ENCODE measurements around the gene SUPT5H.

SUPT5H gene

DNA sequence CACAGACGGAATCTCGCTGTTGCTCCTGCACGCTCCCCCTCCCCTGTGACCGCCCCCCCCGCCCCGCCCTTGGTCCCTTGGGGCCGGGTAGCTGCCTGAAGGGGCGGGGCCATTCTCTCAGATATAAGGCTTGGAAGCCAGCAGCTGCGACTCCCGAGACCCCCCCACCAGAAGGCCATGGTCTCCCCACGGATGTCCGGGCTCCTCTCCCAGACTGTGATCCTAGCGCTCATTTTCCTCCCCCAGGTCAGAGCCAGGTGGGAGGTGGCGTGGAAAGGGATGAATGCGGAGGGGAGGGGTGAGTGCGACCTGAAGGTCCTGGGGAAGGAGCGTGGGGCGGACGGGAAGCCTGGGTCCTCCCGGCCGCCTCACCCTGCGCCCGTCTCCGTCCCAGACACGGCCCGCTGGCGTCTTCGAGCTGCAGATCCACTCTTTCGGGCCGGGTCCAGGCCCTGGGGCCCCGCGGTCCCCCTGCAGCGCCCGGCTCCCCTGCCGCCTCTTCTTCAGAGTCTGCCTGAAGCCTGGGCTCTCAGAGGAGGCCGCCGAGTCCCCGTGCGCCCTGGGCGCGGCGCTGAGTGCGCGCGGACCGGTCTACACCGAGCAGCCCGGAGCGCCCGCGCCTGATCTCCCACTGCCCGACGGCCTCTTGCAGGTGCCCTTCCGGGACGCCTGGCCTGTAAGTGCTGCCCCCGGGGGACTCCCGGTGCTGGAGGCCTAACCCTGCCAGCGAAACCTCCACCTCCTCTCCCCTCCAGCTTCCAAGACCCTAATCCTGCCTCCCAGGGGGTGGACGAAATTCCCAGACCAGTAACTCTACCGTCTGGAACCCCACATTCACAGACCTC is 53.6 kb downstream of the SUPT5H start, which contains the start of gene DLL3:
Gene DLL3 (plus strand): TSS at position 150 of the 845 bp plus-strand sequence. CDS start 28 bp downstream, at position 178.
- peak; percentile 75 for DNase-seq

DNA sequence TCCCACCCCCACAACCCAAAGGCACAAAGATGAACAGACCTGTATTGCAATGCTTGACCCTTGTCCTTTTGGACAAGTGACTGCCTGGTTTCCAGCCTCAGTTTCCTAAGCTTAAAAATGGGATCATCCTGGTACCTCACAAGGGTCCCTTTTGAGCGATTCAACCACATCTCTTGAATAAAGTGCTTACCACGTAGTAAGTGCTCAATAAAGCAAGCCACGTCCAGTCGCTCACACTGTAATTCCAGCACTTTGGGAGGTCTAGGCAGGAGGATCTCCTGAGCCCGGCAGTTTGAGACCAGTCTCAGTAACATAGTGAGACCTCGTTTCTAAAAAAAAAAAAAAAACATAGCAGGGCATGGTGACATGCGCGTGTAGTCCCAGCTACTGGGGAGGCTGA is 54.5 kb downstream of the SUPT5H start:
- no peak for DNase-seq

DNA sequence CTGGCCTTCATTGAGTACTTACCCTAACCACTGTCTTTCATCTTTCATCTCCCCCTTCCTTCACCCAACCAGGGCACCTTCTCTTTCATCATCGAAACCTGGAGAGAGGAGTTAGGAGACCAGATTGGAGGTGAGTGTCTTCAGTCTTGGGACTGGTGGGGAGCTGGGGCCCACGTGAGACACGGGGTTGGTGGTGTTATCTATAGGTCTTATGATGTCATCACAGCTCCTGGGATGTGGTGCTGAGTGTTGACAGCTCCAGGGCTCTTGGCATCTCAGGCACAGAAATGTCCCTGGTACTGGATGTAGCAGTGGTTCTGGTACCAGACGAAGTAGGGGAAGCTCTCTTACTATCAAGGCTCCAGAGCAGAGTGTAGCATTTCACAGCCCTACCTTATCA is 55.2 kb downstream of the SUPT5H start:
- no peak for DNase-seq

GRCh38 chr19:39501340-39501739 is 56.0 kb downstream of the SUPT5H start:
- DNase-seq = no peak

- no peak for DNase-seq
Measured at GRCh38 chr19:39502640-39503417, 57.4 kb downstream of the SUPT5H start.

GRCh38 chr19:39506598-39506943 is 61.2 kb downstream of the SUPT5H start:
- DNase-seq = no peak

- peak; percentile 81 for DNase-seq
Measured at GRCh38 chr19:39506944-39507714, 61.7 kb downstream of the SUPT5H start.

DNA sequence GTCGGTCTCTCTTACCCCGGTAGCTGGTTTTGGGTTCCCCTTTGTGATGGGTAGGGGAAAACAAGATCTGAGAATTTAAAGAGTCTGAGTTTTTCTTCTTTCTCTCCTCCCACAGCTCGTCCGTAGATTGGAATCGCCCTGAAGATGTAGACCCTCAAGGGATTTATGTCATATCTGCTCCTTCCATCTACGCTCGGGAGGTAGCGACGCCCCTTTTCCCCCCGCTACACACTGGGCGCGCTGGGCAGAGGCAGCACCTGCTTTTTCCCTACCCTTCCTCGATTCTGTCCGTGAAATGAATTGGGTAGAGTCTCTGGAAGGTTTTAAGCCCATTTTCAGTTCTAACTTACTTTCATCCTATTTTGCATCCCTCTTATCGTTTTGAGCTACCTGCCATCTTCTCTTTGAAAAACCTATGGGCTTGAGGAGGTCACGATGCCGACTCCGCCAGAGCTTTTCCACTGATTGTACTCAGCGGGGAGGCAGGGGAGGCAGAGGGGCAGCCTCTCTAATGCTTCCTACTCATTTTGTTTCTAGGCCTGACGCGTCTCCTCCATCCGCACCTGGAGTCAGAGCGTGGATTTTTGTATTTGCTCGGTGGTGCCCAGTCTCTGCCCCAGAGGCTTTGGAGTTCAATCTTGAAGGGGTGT is 62.5 kb downstream of the SUPT5H start:
- DNase-seq = peak; percentile 32

DNA sequence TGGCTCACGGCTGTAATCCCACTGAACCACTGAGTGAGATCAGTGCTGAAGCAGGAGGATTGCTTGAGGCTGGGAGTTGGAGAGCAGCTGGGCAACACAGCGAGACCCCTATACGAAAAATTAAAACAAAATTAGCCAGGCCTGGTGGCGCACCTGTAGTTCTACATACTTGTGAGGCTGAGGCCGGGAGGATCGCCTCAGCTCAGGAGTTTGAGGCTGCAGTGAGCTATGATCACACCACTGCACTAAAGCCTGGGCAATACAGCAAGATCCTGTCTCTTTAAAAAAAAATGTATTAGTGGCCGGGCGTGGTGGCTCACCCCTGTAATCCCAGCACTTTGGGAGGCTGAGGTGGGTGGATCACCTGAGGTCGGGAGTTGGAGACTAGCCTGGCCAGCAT is 63.2 kb downstream of the SUPT5H start:
- DNase-seq = no peak

- DNase-seq = no peak
Measured at GRCh38 chr19:39509233-39509632, 63.9 kb downstream of the SUPT5H start.

DNA sequence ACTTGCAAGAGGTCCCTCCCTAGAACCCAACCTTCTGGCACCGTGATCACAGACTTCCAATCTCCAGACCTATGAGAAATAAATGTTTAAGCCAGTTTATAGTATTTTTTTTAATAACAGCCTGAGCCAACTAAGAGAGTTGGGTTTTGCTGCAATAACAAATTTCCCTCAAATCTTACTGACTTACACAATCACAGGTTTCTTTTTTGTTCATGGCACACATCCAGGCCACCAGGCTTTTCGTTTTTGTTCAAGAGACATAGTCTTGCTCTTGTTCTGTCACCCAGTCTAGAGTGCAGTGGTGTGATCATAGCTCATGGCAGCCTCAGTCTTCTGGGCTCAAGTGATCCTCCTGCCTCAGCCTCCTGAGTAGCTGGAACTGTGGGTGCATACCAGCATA is 67.6 kb downstream of the SUPT5H start:
- DNase-seq = no peak

GRCh38 chr19:39514840-39515550 is 69.6 kb downstream of the SUPT5H start, which contains the start of gene SELENOV:
Gene SELENOV, plus strand, starts transcription at chr19:39515139. Its CDS starts 74 bp downstream, at chr19:39515213.
- DNase-seq = peak; percentile 61

DNA sequence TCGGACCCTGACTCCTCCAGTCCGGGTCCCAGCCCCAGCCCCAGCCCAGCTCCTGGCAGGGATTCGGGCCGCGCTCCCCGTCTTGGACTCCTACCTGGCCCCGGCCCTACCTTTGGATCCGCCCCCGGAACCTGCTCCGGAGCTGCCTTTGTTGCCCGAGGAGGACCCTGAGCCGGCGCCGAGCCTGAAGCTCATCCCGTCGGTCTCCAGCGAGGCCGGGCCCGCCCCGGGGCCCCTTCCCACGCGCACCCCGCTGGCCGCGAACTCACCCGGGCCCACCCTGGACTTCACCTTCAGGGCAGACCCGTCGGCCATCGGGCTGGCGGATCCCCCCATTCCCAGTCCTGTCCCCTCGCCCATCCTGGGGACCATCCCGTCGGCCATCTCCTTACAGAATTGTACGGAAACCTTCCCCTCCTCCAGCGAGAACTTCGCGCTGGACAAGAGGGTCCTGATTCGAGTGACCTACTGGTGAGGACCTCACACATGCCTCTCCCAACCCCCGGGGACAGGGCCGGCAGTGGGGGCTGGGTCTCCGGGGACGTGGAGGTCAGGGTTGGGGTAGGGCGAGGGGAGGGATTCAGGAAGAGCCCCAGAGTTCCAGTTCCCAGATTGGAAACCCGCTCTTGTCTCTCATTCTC is 70.3 kb downstream of the SUPT5H start:
- DNase-seq = no peak

DNA sequence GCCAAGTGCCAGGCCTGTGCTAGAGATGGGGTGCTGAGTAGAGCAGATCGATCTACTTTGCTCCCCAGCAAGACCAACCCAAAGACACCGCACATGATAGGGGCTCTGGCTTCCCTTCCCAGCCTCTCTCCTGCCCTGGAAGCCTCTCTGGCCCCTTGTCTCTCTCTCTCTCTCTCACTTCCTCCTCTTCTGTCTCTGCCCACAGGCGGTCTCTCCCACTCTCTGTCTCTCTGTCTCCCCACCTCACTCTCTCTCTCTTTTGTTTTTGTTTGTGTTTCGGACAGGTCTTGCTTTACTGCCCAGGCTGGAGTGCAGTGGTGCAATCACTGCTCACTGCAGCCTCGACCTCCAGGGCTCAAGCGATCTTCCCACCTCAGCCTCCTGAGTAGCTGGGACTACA is 70.9 kb downstream of the SUPT5H start:
- DNase-seq = no peak

- DNase-seq = no peak
Measured at GRCh38 chr19:39517432-39517831, 72.0 kb downstream of the SUPT5H start.

GRCh38 chr19:39518458-39518857 is 73.1 kb downstream of the SUPT5H start:
- DNase-seq = no peak

GRCh38 chr19:39518975-39519374 is 73.6 kb downstream of the SUPT5H start:
- DNase-seq = no peak

DNA sequence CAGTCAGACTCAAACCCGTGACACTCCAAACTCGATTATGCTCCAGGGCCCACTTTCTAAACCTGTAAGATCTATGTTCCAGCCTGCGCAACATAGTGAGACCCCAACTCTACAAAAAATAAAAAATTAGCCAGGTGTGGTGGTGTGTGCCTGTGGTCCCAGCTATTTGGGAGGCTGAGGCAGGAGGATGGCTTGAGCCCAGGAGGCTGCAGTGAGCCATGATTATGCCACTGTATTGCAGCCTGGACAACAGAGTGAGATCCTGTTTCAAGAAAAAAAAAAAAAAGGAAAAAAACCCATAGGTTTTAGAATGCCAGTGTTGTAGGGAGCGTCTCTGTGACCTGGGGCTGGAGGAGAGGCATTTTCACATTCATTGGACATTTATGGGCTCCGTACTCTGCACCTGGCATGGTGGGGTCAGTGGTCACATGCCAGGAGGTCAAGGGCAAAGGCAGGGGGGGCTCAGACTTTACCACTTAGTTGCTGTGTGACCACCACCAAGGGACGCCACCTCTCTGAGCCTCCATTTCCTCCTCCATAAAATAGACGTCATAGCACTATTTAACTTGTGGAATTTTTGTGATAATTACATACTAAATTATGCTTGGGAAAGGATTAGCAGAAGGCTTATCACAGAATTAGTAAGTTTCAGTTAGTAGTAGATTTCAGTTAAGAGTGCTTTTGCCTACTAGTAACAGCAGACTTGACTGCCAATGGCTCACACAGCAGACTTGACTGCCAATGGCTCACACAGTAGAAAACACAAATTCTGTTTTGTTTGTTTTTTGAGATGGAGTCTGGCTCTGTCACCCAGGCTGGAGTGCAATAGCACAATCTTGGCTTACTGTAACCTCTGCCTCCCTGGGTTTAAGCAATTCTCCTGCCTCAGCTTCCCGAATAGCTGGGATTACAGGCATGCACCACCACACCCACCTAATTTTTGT is 75.4 kb downstream of the SUPT5H start:
- no peak for DNase-seq

DNA sequence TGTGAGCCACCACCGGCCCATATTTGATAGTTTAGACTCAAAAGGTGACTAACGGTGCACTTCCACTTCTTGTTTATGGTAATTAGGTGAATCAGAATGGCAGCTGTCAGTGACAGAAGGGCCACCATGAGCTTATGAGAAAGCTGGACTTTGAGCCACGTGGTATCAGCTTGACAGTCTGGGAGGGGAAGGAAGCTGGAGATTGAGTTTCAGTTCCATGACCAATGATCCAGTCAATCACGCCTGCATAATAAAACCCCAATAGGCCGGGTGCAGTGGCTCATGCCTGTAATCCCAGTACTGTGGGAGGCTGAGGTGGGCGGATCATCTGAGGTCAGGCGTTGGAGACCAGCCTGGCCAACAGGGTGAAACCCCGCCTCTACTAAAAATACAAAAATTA is 79.1 kb downstream of the SUPT5H start:
- no peak for DNase-seq

- no peak for DNase-seq
Measured at GRCh38 chr19:39525205-39525604, 79.8 kb downstream of the SUPT5H start.

Measured in NCI-H2171 treated with DMSO at 0.1 percent for 48 hours (cell line).